D721Med (cell line): ENCODE measurements around the gene FAM186B.
"Not testable (repeated sequence)": the region's sequence is repeated elsewhere in the genome, so short reads cannot be mapped to it uniquely, and the experiment has no call there.

Source experiments
- DNase-seq: peaks from one replicate; pipeline ENCODE4 v3.0.0; 2011; ENCODE audit warnings: low spot score; ENCODE audit not compliant: insufficient read length
- FAIRE-seq: peaks from 2 replicates; lab custom pipeline; 2011; peaks lifted over from hg19 to GRCh38; lab: Jason Lieb, UNC
- TF ChIP-seq, protein P1 (sequence below): IDR thresholded peaks from 2 replicates; pipeline ENCODE4 v1.5.1; 2012; ENCODE audit warnings: mild to moderate bottlenecking, control low read depth; ENCODE audit not compliant: insufficient read depth; ENCODE audit errors: missing control alignments

Gene FAM186B, protein sequence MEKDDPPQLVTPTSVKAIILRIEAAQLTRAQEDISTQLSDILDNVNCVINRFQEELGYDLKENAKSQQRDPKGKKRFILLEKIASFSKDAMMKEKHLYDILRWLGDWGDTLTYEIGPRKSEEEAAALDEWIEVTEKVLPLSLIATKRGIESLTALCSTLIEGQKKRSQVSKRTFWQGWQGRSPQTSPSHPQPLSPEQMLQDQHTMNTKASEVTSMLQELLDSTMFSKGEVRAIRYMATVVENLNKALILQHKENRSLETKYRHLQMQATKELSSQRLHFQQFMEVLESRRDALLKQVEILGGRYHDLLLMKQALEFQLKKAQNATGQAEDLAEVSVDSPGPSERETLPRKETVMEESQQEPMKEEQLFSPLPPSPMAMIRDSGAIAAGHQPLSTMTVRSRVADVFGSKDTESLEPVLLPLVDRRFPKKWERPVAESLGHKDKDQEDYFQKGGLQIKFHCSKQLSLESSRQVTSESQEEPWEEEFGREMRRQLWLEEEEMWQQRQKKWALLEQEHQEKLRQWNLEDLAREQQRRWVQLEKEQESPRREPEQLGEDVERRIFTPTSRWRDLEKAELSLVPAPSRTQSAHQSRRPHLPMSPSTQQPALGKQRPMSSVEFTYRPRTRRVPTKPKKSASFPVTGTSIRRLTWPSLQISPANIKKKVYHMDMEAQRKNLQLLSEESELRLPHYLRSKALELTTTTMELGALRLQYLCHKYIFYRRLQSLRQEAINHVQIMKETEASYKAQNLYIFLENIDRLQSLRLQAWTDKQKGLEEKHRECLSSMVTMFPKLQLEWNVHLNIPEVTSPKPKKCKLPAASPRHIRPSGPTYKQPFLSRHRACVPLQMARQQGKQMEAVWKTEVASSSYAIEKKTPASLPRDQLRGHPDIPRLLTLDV

DNA sequence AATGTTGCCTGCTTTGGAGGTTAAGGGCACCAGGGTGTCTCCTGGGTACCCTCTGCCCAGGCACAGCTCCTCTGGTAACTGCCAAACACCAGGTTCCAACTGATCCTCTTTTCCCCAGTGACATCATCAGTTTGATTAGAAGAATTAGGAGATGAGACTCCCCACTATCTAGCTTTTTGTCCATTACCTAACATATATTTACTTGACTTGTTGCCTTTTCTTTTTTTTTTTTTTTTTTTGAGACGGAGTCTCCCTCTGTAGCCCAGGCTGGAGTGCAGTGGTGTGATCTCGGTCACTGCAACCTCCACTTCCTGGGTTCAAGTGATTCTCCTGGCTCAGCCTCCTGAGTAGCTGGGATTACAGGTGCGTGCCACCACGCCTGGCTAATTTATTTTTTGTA lies at the start of gene FAM186B:
Gene FAM186B (minus strand): TSS at position 101 of the 400 bp plus-strand sequence. CDS start 162 bp downstream, outside the sequence.
- FAIRE-seq, DNase-seq: not testable (repeated sequence)

DNA sequence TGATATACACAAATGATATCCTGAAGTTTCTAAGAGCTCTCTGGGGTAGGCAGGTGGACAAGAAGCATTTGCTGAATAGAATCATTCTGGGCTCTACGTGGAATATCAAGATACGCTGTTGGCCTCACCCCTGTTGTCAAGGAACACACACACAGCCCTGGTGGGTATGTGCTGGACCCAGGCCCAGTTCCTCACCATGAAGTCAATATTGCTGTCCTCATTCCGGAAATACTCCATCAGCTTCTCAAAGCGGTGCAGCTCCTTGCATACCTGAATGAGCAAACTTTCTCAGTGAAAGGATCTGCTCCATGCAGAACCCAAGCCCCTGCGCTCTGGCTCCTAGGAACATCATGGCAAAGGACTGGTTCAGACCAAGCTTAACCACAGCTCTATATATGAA lies 49.3 kb upstream of the FAM186B start:
- TF ChIP-seq, protein P1, sequence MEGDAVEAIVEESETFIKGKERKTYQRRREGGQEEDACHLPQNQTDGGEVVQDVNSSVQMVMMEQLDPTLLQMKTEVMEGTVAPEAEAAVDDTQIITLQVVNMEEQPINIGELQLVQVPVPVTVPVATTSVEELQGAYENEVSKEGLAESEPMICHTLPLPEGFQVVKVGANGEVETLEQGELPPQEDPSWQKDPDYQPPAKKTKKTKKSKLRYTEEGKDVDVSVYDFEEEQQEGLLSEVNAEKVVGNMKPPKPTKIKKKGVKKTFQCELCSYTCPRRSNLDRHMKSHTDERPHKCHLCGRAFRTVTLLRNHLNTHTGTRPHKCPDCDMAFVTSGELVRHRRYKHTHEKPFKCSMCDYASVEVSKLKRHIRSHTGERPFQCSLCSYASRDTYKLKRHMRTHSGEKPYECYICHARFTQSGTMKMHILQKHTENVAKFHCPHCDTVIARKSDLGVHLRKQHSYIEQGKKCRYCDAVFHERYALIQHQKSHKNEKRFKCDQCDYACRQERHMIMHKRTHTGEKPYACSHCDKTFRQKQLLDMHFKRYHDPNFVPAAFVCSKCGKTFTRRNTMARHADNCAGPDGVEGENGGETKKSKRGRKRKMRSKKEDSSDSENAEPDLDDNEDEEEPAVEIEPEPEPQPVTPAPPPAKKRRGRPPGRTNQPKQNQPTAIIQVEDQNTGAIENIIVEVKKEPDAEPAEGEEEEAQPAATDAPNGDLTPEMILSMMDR: no peak
- DNase-seq (no peak), FAIRE-seq (no peak)

DNA sequence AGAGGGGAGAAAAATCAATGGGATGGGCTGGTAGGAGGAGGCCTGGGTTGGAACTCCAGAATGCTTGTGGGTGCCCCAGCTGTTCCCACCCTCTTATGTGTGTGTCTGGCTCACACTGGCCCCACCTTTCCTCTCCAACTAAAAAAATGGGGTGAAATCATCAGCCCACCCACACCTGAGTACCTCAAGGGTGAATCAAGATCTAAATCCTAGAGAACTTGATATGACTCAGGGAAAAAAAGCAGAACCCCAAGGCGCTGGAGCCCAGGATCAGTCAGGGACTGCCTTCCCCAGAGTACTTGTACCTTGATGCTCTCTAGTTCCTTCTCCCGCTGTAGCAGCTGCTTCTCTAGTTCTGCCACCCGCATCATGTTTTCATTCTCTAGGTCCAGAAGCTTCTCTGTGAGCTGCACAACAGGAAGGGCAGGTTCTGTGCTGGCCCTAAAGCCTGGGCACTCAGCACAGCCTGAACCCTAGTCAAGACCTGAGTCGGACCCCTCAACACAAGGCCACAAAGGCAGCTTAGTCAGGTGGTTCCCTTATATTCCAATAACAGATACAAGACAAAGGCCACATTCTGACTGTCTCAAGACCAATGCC lies 47.6 kb upstream of the FAM186B start:
- TF ChIP-seq, protein P1: no peak
- FAIRE-seq: no peak
- no peak for DNase-seq

DNA sequence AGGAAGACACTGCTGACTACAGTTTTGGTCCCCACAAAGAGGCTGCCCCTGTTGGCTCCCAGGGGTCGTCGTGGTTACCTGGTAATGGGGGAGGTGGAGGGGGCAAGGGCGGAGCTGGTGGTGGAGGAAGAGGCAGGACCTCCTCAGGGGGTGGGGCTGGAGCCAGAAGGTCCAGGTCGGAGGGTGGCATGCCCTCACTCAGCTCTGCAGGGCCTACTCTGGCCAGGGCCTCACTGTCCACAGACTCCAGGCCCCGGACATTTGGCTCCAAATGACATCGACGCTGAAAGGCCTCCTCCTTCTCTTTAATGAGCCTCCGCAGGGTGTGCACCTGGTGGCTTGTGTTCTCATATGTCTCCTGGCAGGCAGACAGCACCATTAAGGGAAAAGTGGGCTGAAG lies 46.4 kb upstream of the FAM186B start:
- no peak for FAIRE-seq
- TF ChIP-seq, protein P1: no peak
- no peak for DNase-seq

DNA sequence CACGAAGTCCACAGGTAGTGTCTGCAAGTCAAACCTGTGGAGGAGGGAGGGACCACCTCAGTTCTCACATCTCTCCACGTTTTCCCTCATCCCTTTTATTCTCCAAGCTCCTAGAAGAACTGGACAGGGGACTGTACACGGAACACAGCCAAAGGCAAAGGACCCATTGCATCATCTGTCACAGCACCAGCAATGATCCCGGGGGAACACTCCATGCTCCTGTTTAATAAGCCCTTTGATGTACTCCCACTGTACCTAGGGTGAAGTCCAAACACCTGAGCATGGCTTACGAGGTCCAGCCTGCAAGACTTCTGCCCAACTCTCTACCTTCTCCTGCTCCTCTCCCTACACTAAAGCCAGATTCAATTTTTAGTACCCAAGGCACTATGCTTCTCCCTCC lies 44.5 kb upstream of the FAM186B start:
- TF ChIP-seq, protein P1: no peak
- DNase-seq (no peak), FAIRE-seq (no peak)

DNA sequence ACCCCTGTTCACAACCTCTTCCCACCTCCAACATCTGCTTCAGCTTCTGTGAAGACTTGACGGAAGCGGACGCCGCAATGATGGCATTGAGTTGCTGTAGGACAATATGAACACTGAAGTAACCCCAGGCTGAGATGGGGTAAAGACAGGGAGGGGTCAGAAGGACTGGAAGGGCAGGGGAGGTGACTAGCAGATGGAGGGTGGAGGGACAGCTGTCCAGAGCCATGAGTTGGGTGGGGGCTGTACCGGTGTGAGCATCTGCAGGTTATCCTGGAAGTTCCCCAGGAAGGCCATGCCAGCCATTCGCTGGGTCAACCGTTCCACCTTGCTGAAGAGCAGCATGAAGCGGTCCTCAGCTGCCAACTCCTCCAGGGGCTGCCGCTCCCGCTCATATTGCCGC lies 44.0 kb upstream of the FAM186B start:
- FAIRE-seq (no peak), DNase-seq (no peak)
- TF ChIP-seq, protein P1: no peak

DNA sequence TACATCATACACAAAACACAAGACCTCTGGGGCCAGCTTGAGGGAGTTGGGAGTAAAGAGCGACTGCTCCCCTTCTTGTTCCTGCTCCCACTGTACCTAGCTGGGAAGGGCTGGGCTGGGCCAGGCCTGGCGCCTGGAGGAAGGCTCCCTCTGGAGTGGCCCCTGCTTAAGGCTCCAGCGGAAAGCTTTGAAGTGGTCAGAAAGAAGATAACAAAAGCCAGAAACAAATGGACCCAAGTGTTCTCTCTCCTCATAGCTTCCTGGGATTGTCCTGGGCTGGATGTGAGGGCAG lies 43.2 kb upstream of the FAM186B start:
- TF ChIP-seq, protein P1: no peak
- FAIRE-seq (no peak), DNase-seq (no peak)
